GM12875 (cell line): ENCODE measurements around the gene PIK3R5.

Experiments used
- H3K4me3 ChIP-seq: one replicate; pipeline ENCODE4 v1.5.1; 2011; ENCODE audit warnings: low read depth, low read length, control low read depth
- CTCF ChIP-seq: IDR thresholded peaks from 2 replicates; pipeline ENCODE4 v1.5.1; 2011; ENCODE audit warnings: low read depth, mild to moderate bottlenecking, control low read depth, inconsistent platforms, low read length, moderate library complexity, borderline replicate concordance; ENCODE audit not compliant: insufficient read depth

Gene PIK3R5

GRCh38 chr17:8925141-8925540, 40.4 kb downstream of the PIK3R5 start:
- H3K4me3 ChIP-seq: no peak overlapping the region
- no peak for TF ChIP-seq CTCF

- H3K4me3 ChIP-seq: no peak overlapping the region
- TF ChIP-seq CTCF: no peak
Measured at GRCh38 chr17:8924595-8924994, 40.9 kb downstream of the PIK3R5 start.

GRCh38 chr17:8923762-8924161, 41.7 kb downstream of the PIK3R5 start:
- TF ChIP-seq CTCF: no peak
- no peak overlapping the region for H3K4me3 ChIP-seq

- TF ChIP-seq CTCF: no peak
- H3K4me3 ChIP-seq: no peak overlapping the region
Measured at GRCh38 chr17:8922928-8923327, 42.6 kb downstream of the PIK3R5 start.

GRCh38 chr17:8922451-8922850, 43.1 kb downstream of the PIK3R5 start:
- no peak overlapping the region for H3K4me3 ChIP-seq
- TF ChIP-seq CTCF: no peak

- no peak overlapping the region for H3K4me3 ChIP-seq
- TF ChIP-seq CTCF: no peak
Measured at GRCh38 chr17:8921147-8921546, 44.4 kb downstream of the PIK3R5 start.

GRCh38 chr17:8918807-8919465, 46.6 kb downstream of the PIK3R5 start:
- no peak for TF ChIP-seq CTCF
- H3K4me3 ChIP-seq: no peak overlapping the region
